GM21381 (cell line): Measurements from ENCODE around the gene JUP.
"Not testable (repeated sequence)": the region's sequence is repeated elsewhere in the genome, so short reads cannot be mapped to it uniquely, and the experiment has no call there.

ENCODE experiments used
- ATAC-seq: cut with Tn5 transposase; IDR thresholded peaks from one replicate; pipeline ENCODE4 v1.9.1; 2021; ENCODE audit warnings: mild to moderate bottlenecking, moderate library complexity; ENCODE audit not compliant: unreplicated experiment

The JUP gene

GRCh38 chr17:41786227-41787020 is at the start of gene JUP:
Gene JUP (minus strand): TSS chr17:41786711. CDS start chr17:41771854, 14,857 bp downstream.
- ATAC-seq = peak; percentile 76

DNA sequence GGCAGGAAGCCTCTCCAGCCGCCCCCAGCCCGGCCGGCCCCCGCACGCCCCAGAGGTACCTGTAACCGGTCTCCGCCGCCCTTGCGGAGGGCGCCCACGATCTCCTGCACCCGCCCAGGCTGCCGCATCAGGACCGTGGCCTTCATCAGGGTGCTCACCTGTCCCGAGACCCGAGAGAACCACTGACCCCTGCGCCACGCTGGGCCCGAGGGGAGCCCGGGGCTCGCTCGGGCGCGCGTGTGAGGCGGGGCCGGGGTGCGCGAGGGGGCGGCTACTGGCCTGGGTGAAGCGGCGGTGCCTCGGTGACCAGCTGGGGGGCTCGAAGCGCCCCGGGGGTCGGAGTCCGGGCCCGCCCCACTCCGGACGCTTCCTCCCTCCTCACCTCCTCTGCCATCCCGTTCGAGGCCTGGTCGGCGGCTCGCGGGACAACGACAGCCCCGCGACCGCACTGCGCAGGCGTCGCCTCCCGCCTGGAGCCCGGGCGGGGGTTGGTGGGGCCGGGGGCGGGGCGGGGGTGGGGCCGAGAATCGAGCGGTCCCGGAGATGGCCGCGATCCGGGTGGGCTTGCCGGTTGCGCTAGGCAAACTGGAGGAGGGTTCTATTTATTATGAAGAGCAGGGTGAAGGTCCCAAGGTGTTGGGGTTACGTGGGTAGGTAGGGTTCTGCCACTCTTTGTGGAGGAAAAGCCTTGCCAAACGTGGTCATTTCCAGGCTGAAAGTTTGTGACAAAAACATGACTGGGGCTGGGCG is 49.5 kb upstream of the JUP start, which contains the start of gene NT5C3B:
TSS of gene NT5C3B (minus strand) at position 433 of the 750 bp plus-strand sequence. CDS start at position 394, 39 bp downstream.
- ATAC-seq = peak; percentile 81

DNA sequence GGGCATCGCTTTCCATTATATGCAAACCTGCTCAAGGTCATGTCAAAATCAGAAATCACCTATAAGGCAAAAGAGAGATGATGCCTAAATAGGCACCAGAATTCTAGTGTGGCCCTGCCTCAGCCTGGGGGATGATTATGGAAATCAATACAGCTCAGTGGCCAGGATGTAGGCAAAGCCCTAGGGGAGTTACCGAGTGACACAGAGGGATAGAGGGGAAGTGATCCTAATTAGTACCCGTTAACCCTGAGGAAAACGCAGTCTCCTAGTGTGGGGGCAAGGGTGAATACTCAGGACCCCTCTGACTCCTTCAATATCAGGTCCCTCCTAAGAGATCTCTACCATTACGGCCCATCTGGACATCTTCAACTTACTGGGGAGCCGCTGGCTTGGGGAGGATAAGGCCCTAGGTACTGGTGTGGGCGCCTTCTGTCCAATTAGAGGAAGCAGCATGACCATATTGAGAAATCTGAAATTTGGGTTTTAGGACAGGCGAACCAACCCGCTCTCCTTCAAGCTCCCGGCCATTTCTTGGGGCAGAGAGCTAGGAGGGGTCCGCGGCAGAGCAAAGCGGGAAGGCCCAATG is 48.8 kb upstream of the JUP start:
- ATAC-seq = no peak

GRCh38 chr17:41829961-41830360 is 43.5 kb upstream of the JUP start:
- not testable (repeated sequence) for ATAC-seq

DNA sequence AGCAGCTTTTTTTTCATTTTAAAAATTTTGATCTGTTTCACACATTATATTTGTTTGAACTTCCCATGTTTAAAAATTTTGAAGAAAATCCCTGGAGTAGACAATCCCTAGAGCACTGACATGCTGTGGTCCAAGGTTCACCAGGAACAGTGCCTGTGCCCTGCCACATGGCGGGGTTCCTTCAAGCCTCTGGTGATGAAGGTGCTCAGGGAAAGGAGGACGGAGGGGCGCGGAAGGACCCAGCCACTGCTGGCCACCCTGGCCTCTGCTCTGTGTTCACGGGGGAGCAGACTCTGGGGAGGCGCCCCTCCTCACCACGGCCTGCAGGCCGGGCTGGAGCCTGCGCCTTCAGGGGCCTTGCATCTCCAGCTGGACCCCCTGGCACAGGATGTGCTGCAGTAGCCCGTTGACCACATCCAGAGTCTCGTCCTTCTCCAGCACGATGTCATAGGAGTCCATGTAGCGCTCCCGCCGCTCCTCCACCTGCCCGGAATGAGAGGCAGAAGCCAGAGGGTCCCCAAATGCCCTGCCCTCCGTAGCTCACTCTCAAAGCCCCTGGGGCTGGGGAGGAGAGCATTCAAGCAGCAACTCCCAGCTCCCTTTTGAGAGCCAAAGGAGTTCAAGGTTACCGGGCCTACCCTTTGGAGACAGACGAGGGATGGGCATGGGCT is 38.8 kb upstream of the JUP start:
- no peak for ATAC-seq

GRCh38 chr17:41824086-41824485 is 37.6 kb upstream of the JUP start:
- ATAC-seq = no peak

DNA sequence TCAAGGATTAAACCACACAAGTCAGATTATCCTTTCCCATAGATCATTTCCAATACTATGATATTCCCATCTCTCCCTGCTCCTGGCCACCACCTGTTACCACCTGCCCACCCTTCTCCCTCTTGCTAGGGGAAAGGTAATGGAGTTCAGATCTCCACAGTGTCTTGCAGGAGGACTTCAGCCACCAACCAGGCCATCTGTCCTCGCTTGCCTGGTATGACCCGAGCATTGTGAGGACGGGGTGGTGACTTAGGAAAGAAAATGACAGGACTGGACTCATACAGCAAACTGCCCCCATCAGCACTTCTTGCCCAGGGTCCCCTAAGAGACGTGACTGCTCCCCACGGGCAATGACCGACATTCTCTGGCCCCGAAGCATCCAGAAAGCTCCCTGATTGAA is 37.1 kb upstream of the JUP start:
- no peak for ATAC-seq

GRCh38 chr17:41823141-41823524 is 36.6 kb upstream of the JUP start:
- ATAC-seq = no peak

- no peak for ATAC-seq
Measured at GRCh38 chr17:41822216-41823140, 36.0 kb upstream of the JUP start.

DNA sequence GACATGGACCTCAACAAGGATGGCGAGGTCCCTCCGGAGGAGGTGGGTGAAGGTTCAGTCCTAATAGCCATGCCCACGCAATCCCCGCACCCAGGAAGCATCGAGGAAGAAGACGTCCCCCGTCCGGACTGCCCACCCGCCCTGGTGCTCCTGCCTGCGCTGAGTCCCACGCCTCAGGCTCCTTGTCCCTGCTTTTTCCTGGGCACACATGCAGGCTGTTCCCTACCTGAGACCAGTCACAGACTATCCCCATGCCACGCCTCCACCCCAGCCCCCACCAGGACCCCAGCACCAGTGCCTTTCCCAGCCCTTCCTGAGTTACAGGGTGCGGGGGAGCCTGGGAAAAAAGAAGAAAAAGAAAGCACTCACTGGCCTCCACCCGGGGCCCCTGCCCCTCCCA is 35.3 kb upstream of the JUP start:
- no peak for ATAC-seq

GRCh38 chr17:41818024-41818423 is 31.5 kb upstream of the JUP start:
- no peak for ATAC-seq

DNA sequence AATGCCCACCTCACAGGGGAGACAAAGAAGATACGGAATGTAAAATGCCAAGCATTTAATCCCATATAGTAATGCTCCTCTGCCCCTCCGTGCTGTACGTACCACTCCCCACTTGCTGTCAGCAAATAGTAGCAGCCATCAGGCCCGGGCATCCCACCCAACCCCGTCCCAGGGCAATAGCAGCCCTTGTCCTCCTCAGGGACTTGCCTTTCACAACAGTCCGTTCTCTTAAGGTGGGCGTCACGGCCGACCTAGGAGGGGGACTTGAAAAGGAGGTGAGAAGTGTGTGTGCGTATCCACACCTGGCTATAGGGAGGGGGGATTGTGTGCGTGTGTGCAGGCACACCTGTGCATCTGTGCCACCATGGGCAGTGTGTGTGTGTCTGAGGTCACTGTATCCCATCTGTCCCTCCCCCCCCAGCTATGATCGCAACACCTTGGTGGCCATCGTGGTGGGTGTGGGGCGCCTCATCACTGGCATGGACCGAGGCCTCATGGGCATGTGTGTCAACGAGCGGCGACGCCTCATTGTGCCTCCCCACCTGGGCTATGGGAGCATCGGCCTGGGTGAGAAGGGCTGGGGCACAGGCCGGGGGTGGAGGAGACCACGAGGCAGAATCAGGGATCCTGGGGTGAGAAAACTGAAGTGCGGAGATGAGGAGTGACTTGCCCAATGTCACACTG is 30.3 kb upstream of the JUP start:
- ATAC-seq = no peak

DNA sequence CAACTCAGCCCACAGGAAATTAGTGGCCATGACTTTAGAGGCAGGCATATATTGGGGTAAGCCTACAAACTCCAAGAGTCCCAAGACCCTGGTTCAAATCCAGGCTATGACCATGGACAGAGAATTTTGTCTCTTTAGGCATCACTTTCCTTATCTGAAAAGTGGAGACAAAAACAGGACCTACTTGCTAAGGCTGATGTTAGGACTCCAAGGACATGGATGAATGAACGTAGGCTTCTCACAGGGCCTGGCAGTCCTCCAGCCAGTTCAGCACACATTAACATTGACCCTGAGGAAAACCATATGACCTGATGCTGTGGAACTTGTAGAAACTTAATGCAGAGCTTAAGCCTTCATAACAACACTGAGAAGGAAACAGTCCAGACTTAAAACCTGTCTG is 27.7 kb upstream of the JUP start:
- ATAC-seq = no peak

GRCh38 chr17:41813699-41814124 is 27.2 kb upstream of the JUP start:
- ATAC-seq = no peak

DNA sequence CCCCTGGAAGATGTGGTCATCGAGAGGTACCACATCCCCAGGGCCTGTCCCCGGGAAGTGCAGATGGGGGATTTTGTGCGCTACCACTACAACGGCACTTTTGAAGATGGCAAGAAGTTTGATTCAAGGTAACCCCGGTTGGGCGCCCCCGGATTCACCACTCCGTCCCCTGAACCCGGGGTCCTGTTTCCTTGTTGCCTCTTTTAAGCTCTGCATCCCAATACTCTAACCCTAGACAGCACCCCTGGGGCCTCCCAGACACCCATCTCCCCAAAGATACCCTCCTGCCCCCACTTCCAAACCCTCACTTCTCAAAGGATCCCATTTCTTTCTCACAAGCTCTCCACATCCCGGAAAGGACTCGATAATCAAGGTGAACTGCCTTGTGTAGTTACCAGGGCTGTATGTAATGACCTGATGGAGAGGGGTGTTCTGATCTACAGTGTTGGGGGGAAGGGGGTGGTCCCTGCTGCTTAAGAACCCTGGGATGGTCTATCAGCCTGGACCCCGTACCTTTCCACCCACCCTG is 26.7 kb upstream of the JUP start:
- ATAC-seq = no peak

- ATAC-seq = no peak
Measured at GRCh38 chr17:41812381-41813151, 26.1 kb upstream of the JUP start, which contains the start of gene FKBP10. Gene FKBP10 (plus strand): TSS chr17:41813004. CDS start chr17:41813035, 31 bp downstream.

DNA sequence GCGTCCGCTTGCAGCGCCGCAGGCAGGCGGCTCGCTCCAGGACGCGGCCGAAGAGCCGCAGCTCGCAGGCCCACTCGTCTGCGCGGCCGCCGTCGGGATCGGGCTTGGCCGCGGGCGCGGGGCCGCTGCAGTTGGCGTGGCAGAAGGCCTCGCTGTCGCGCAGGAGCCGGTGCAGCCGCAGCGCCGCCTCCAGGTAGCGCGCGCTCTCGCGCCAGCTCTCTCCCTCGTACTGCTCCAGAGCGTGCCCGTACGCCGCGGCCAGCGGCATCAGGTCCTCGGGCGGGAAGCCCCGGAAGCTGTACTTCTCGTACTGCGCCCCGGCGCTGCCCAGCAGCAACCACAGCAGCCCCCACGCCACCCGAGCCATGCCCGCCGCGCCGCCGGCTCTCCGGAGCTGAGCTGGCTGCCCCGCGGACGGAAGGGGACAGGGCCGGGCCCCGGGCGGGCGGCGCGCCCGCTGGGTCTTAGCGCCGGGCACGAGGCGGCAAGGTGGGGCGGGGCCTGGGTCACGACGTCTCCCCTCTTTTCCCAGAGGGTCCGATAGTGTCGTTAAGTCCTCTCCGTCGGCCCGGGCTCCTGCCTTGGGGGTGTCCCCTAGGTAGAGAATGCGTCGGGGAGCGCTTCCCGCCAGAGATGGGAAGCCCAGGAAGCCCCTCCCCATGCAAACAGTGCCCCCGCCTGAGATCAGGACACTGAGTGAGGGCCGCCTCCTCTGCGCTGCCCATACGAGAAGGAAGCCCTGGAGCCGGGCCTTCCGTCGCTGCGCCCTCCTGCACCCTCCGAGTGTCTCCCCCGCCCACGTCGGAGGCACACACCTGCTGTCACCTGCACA is 25.3 kb upstream of the JUP start, which contains the start of gene P3H4:
TSS of gene P3H4 (minus strand) at position 401 of the 832 bp plus-strand sequence. CDS start at position 367, 34 bp downstream.
- ATAC-seq = peak; percentile 77
